SK-N-SH treated with all-trans-retinoic acid at 6 μM for 48 hours (cell line): ENCODE measurements around the gene CD79A.

ENCODE experiments used
- ATAC-seq: fragments of 200-7000 bp; cut with Tn5 transposase; 3 replicates; pipeline ENCODE4 v1.9.1; 2020; ENCODE audit warnings: mild to moderate bottlenecking, moderate library complexity
- ARNTL ChIP-seq: fragments of 450-650 bp; formaldehyde crosslinking; IDR thresholded peaks from 2 replicates; pipeline ENCODE4 v1.5.0; 2020; ENCODE audit warnings: low read depth, mild to moderate bottlenecking, moderate library complexity, borderline replicate concordance
- BACH2 ChIP-seq: fragments of 250-450 bp; sonication (Bioruptor Pico); IDR thresholded peaks from 2 replicates; pipeline ENCODE4 v1.9.0; 2021; ENCODE audit warnings: mild to moderate bottlenecking, borderline replicate concordance
- CSDC2 ChIP-seq: fragments of 250-450 bp; sonication (Bioruptor Pico); IDR thresholded peaks from 2 replicates; pipeline ENCODE4 v1.5.0; 2020; ENCODE audit warnings: mild to moderate bottlenecking, moderate library complexity
- CSRNP3 ChIP-seq: fragments of 250-450 bp; sonication (Bioruptor Pico); IDR thresholded peaks from 2 replicates; pipeline ENCODE4 v1.5.1; 2021; ENCODE audit warnings: mild to moderate bottlenecking, moderate library complexity
- GLIS3 ChIP-seq: fragments of 250-450 bp; sonication (Bioruptor Pico); IDR thresholded peaks from 2 replicates; pipeline ENCODE4 v1.5.0; 2020; ENCODE audit warnings: mild to moderate bottlenecking, moderate library complexity
- ISL1 ChIP-seq: fragments of 250-450 bp; sonication (Bioruptor Pico); IDR thresholded peaks from 2 replicates; pipeline ENCODE4 v2.1.2; 2022; ENCODE audit warnings: mild to moderate bottlenecking, moderate library complexity
- PATZ1 ChIP-seq: fragments of 250-450 bp; sonication (Bioruptor Pico); IDR thresholded peaks from 2 replicates; pipeline ENCODE4 v1.8.0; 2020; ENCODE audit warnings: mild to moderate bottlenecking, moderate library complexity, borderline replicate concordance
- POU6F1 ChIP-seq: fragments of 250-450 bp; sonication (Bioruptor Pico); IDR thresholded peaks from 2 replicates; pipeline ENCODE4 v1.8.0; 2021; ENCODE audit warnings: low read depth, mild to moderate bottlenecking, moderate library complexity, borderline replicate concordance
- PPARA ChIP-seq: fragments of 250-450 bp; sonication (Bioruptor Pico); IDR thresholded peaks from 2 replicates; pipeline ENCODE4 v1.5.0; 2020; ENCODE audit warnings: mild to moderate bottlenecking, borderline replicate concordance
- SNAI2 ChIP-seq: fragments of 250-450 bp; sonication (Bioruptor Pico); IDR thresholded peaks from 2 replicates; pipeline ENCODE4 v1.5.0; 2020; ENCODE audit warnings: mild to moderate bottlenecking, moderate library complexity
- TCF4 ChIP-seq: fragments of 250-450 bp; sonication (Bioruptor Pico); IDR thresholded peaks from 2 replicates; pipeline ENCODE4 v1.8.0; 2021; ENCODE audit warnings: mild to moderate bottlenecking, moderate library complexity, borderline replicate concordance
- TOX ChIP-seq: fragments of 250-450 bp; sonication (Bioruptor Pico); IDR thresholded peaks from 2 replicates; pipeline ENCODE4 v1.8.0; 2021; ENCODE audit warnings: mild to moderate bottlenecking, moderate library complexity, borderline replicate concordance
- ZC3H10 ChIP-seq: fragments of 250-450 bp; sonication (Bioruptor Pico); IDR thresholded peaks from 2 replicates; pipeline ENCODE4 v1.5.1; 2021; ENCODE audit warnings: mild to moderate bottlenecking, moderate library complexity
- ZFP3 ChIP-seq: fragments of 250-450 bp; sonication (Bioruptor Pico); IDR thresholded peaks from 2 replicates; pipeline ENCODE4 v1.5.0; 2020; ENCODE audit warnings: mild to moderate bottlenecking, moderate library complexity
- ZFP30 ChIP-seq: fragments of 450-650 bp; formaldehyde crosslinking; IDR thresholded peaks from 2 replicates; pipeline ENCODE4 v1.5.0; 2022; ENCODE audit warnings: mild to moderate bottlenecking, moderate library complexity
- ZNF70 ChIP-seq: fragments of 450-650 bp; formaldehyde crosslinking; IDR thresholded peaks from 2 replicates; pipeline ENCODE4 v1.5.0; 2020; ENCODE audit warnings: mild to moderate bottlenecking, moderate library complexity
- ZNF8 ChIP-seq: fragments of 450-650 bp; formaldehyde crosslinking; IDR thresholded peaks from 2 replicates; pipeline ENCODE4 v1.5.0; 2020; ENCODE audit warnings: mild to moderate bottlenecking, moderate library complexity
- TF ChIP-seq, protein P1 (sequence below): fragments of 250-450 bp; sonication (Bioruptor Pico); IDR thresholded peaks from 2 replicates; pipeline ENCODE4 v1.5.0; 2020; ENCODE audit warnings: mild to moderate bottlenecking, moderate library complexity

The CD79A gene

GRCh38 chr19:41910240-41910991 lies 33.3 kb downstream of the CD79A start:
- ATAC-seq = no peak
- TF ChIP-seq POU6F1 (no peak), ZFP30 (no peak), PATZ1 (CRISPR knock-in tag) (no peak), SNAI2 (no peak), BACH2 (CRISPR knock-in tag) (no peak), ZNF70 (no peak)

DNA sequence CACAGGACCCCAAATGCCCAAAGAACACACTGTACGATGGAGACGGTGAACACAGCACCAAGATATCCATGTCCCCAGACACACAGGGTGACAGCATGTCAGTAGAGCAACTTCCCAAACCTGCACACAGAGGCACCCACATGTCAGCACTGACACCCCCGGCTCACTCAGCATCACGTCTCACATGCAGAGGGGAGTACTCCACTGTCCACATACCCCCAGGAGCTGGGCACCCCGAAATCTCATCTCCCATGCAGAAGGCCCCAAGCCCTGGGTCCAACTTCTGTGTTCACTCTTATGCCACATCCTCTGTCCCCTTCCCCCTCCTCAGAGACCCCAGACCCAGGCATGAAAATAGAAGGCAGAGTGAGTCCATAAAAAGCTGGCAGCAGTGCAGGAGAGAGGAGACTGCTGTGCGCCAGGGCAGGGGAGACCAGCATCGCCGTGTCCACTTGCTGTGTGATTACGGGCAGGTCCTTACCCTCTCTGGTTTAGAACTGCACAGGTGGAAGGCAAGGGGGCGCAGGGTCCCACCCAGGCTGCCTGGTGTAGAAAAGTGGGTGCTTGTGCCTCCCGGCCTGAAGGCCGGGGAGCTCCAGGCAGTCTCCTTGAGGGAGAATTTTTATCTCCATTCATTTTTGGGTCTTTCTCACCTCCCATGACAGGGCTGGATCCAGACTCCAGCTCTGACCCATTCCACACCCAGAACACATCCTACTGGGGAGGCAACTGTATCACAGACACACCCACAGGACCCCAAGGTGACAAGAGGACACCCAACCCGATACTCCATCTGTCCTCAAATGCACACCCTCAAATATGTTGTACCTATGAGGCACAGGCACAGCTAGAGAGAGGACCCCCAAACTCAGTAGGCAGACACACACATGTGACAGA lies 34.2 kb downstream of the CD79A start:
- ATAC-seq = no peak
- no peak for TF ChIP-seq CSDC2 (CRISPR knock-in tag)
- TF ChIP-seq ZNF8 = no peak
- TF ChIP-seq ZFP3 (CRISPR knock-in tag) = no peak
- TF ChIP-seq, protein P1, sequence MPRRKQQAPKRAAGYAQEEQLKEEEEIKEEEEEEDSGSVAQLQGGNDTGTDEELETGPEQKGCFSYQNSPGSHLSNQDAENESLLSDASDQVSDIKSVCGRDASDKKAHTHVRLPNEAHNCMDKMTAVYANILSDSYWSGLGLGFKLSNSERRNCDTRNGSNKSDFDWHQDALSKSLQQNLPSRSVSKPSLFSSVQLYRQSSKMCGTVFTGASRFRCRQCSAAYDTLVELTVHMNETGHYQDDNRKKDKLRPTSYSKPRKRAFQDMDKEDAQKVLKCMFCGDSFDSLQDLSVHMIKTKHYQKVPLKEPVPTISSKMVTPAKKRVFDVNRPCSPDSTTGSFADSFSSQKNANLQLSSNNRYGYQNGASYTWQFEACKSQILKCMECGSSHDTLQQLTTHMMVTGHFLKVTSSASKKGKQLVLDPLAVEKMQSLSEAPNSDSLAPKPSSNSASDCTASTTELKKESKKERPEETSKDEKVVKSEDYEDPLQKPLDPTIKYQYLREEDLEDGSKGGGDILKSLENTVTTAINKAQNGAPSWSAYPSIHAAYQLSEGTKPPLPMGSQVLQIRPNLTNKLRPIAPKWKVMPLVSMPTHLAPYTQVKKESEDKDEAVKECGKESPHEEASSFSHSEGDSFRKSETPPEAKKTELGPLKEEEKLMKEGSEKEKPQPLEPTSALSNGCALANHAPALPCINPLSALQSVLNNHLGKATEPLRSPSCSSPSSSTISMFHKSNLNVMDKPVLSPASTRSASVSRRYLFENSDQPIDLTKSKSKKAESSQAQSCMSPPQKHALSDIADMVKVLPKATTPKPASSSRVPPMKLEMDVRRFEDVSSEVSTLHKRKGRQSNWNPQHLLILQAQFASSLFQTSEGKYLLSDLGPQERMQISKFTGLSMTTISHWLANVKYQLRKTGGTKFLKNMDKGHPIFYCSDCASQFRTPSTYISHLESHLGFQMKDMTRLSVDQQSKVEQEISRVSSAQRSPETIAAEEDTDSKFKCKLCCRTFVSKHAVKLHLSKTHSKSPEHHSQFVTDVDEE = no peak
- TF ChIP-seq ZNF70 = no peak
- no peak for TF ChIP-seq ARNTL (CRISPR knock-in tag)
- TF ChIP-seq CSRNP3 (CRISPR knock-in tag) = no peak
- TF ChIP-seq ZFP30 = no peak
- no peak for TF ChIP-seq POU6F1
- TF ChIP-seq BACH2 (CRISPR knock-in tag) = no peak
- TF ChIP-seq TCF4 = no peak
- TF ChIP-seq PPARA (CRISPR knock-in tag) = no peak
- TF ChIP-seq SNAI2 = no peak
- TF ChIP-seq ZC3H10 (CRISPR knock-in tag) = no peak
- TF ChIP-seq TOX (CRISPR knock-in tag) = no peak
- no peak for TF ChIP-seq PATZ1 (CRISPR knock-in tag)
- no peak for TF ChIP-seq GLIS3 (CRISPR knock-in tag)
- TF ChIP-seq ISL1 (CRISPR knock-in tag) = no peak
